IPS-18c (cell line): ENCODE measurements around the gene PATE4.

Experiments
- H3K4me3 ChIP-seq: 2 replicates; pipeline ENCODE4 v1.7.0; 2013; ENCODE audit warnings: low read depth, mild to moderate bottlenecking, low read length, moderate library complexity; ENCODE audit not compliant: insufficient read depth
- H3K9me3 ChIP-seq: one replicate; pipeline ENCODE4 v1.6.1; 2013; ENCODE audit warnings: mild to moderate bottlenecking, low read length, moderate library complexity; ENCODE audit not compliant: control insufficient read depth, insufficient read depth

The PATE4 gene

DNA sequence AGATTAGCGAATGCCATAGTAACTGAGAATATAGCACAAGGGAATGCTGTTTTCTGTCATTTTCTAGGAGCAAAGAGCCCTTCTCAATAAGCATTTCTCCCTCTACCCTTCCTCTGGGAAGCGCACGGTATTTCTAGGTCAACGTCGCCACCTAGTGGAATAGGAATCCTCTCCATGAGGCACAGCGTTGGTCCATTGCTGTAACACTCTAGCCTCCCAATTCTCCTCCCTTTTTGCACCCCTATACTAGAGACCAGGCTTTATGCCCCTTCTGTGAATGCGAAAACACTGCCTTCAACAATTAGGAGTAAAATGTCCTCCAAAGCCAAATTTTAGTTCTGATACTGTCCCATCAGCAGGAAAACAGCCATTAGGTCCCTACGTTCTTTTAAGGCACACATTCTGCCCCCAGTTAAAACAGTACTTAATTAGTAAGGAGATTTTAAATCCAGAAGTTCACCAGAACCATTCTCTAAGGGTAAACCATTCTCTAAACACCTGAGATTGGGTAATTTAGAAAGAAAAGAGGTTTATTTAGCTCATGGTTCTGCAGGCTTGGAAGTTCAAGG, 41.5 kb downstream of the PATE4 start:
- H3K4me3 ChIP-seq: no peak overlapping the region
- no peaks in the 10 kb centered on the region for H3K9me3 ChIP-seq

DNA sequence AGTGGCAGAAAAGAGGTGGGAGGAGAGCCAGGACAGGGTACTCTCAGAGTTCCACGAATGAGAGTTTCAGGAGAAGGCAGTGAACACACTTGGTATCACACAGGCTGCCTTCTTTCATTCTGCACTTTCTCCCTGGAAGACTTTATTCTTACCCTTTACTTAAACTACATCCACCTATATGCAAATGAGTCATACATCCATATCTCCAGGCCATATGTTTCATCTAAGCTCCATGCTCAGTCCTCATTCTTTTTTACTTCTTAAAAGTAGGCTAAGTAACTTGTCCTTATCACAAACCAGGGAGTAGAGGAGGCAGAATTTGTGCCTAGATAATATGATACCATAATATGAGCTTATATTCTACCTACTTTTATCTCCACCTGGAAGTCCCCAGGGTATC, 48.2 kb downstream of the PATE4 start:
- Histone ChIP-seq H3K9me3 (no peaks in the 10 kb centered on the region), H3K4me3 (no peak overlapping the region)

GRCh38 chr11:125883375-125883774, 50.3 kb downstream of the PATE4 start:
- H3K9me3 ChIP-seq: peaks cover 6% of the 10 kb centered on the region

GRCh38 chr11:125886997-125887372, 53.9 kb downstream of the PATE4 start:
- Histone ChIP-seq H3K9me3 (peaks cover 6% of the 10 kb centered on the region), H3K4me3 (peak overlapping the region; percentile 89)

More at GRCh38 chr11:125883375-125883774, 50.3 kb downstream of the PATE4 start:
- no peak overlapping the region for H3K4me3 ChIP-seq

DNA sequence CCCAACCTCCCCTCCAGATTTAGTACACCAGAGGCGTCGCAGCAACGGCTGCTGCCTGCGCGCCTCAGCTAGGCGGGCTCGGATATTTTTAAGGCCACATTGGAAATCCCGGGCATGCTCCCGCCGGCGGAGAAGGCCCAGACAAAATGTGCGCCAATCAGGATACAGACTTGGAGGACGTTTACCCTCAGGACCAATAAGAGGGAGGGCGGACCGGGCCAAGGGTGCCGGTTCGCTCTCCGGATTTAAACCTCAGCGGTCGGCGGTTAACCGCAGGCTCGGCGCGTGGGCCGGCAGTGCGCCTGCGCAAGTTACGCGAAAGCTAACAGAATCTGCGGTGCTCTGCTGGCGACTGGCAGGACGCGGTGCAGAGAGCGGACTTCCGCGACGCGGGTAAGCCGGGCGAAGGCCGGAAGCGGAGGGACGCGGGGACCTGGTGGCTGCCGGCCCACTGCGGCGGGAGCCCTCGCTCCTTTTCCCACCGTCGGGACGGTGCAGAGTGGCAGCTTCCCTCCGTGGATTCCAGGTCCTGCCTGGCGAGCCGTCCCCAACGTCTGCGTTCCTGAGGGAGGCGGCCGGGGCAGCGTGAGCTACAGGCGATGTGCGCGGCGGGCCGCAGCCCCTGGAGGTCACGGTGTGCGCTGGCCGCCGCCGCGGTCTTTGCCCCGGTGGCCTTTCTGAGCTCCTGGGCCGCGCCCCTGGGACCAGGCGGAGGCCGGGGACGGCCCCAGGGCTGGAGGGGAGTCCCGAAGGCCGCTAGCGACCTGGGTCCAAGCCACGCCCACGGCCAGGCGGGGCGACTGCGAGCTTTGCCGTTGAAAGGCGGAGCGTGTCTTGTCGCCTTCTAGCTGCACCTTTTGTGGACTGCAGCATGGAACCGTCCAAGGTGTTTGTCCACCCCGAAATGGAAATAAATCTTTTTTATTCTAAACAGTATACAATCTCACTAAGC, 54.5 kb downstream of the PATE4 start, which contains the start of gene HYLS1:
Gene HYLS1, plus strand, starts transcription at position 296 of the 952 bp plus-strand sequence. CDS start 11,701 bp downstream, outside the sequence.
- H3K9me3 ChIP-seq: peaks cover 6% of the 10 kb centered on the region
- peak within 1 kb of the TSS; percentile 89 for H3K4me3 ChIP-seq
